Upper lobe of right lung (tissue), 1 donor: Measurements from ENCODE around the gene OR2W3. TPM values are rescaled to one million over a fixed set of nuclear protein-coding genes. Genes with fewer than 3 reads are reported as not detected.
A peak's percentile ranks its signal among the peaks of the same experiment; 100 is the strongest.

ENCODE experiments used
- ATAC-seq: fragments of 200-7000 bp; cut with Tn5 transposase; one replicate; pipeline ENCODE4 v1.9.1; 2020; ENCODE audit warnings: mild to moderate bottlenecking, moderate library complexity
- DNase-seq: peaks from one replicate; pipeline ENCODE4 v3.0.0-alpha.2; 2020
- H3K27ac ChIP-seq: fragments of 200-600 bp; one replicate; pipeline ENCODE4 v1.8.0; 2022
- H3K27me3 ChIP-seq: fragments of 200-600 bp; one replicate; pipeline ENCODE4 v1.8.0; 2022; ENCODE audit warnings: mild to moderate bottlenecking
- H3K36me3 ChIP-seq: fragments of 200-600 bp; one replicate; pipeline ENCODE4 v1.8.0; 2022
- H3K4me1 ChIP-seq: fragments of 200-600 bp; one replicate; pipeline ENCODE4 v1.8.0; 2022
- H3K4me3 ChIP-seq: fragments of 200-600 bp; one replicate; pipeline ENCODE4 v1.8.0; 2022; ENCODE audit warnings: mild to moderate bottlenecking
- H3K9me3 ChIP-seq: fragments of 200-600 bp; one replicate; pipeline ENCODE4 v1.8.0; 2022
- CTCF ChIP-seq: fragments of 200-600 bp; IDR thresholded peaks from one replicate; pipeline ENCODE4 v1.8.0; 2022; ENCODE audit warnings: antibody characterized with exemption
- intact Hi-C: fragments of 100-400 bp; cut with DNase I; formaldehyde crosslinking; loops from one replicate; pipeline ENCODE4 v1.11.0; 2022
- total RNA-seq: library from RNA; stranded (reverse); fragmentation: NEBNext Ultra II Directional; extraction: Animal tissue kit (Norgen Biotek cat#: 25700); gene quantifications from one replicate; pipeline ENCODE4 v1.2.1, GENCODE V29; 2021
- donor health status: DM: no; HTN: yes; CAD: no; lungs with severe emphysema.

OR2W3 gene
- total RNA-seq, 1 donor from 2014 or later = 1.6 TPM

GRCh38 chr1:247857069-247857984 is 38.1 kb upstream of the OR2W3 start, which contains the start of gene TRIM58:
Gene TRIM58 (plus strand): TSS chr1:247857187. CDS start chr1:247857247, 60 bp downstream.
- H3K4me3 ChIP-seq = peak within 1 kb of the TSS; percentile 41
- DNase-seq = peak; percentile 66
- intact Hi-C loops = no loop called here
- no peak within 1 kb of the TSS for H3K27ac ChIP-seq
- peak; percentile 82 for ATAC-seq
- H3K36me3 ChIP-seq = no peaks in the 10 kb centered on the region
- no peaks in the 10 kb centered on the region for H3K9me3 ChIP-seq
- H3K27me3 ChIP-seq = peaks cover 9% of the 10 kb centered on the region
- no peak for TF ChIP-seq CTCF
- no peaks in the 10 kb centered on the region for H3K4me1 ChIP-seq

GRCh38 chr1:247857985-247858619 is 37.3 kb upstream of the OR2W3 start:
- H3K4me3 ChIP-seq = peak overlapping the region; percentile 41
- no peak overlapping the region for H3K27ac ChIP-seq
- no peak for ATAC-seq
- H3K4me1 ChIP-seq = no peaks in the 10 kb centered on the region
- no peak for DNase-seq
- intact Hi-C loops = no loop called here
- peaks cover 9% of the 10 kb centered on the region for H3K27me3 ChIP-seq
- TF ChIP-seq CTCF = no peak
- no peaks in the 10 kb centered on the region for H3K9me3 ChIP-seq
- no peaks in the 10 kb centered on the region for H3K36me3 ChIP-seq

- H3K4me3 ChIP-seq = no peak overlapping the region
- DNase-seq = no peak
- no peak for TF ChIP-seq CTCF
Measured at GRCh38 chr1:247862756-247863155, 32.6 kb upstream of the OR2W3 start.

GRCh38 chr1:247864644-247865043 is 30.7 kb upstream of the OR2W3 start:
- Histone ChIP-seq H3K27me3 (no peaks in the 10 kb centered on the region), H3K9me3 (no peaks in the 10 kb centered on the region), H3K4me3 (no peak overlapping the region), H3K36me3 (no peaks in the 10 kb centered on the region), H3K4me1 (no peaks in the 10 kb centered on the region), H3K27ac (no peak overlapping the region)
- DNase-seq (no peak), ATAC-seq (no peak)
- no peak for TF ChIP-seq CTCF
- intact Hi-C loops = no loop called here

More at GRCh38 chr1:247862756-247863155, 32.6 kb upstream of the OR2W3 start:
- H3K4me1 ChIP-seq = no peaks in the 10 kb centered on the region
- no peaks in the 10 kb centered on the region for H3K36me3 ChIP-seq
- no peak for ATAC-seq
- intact Hi-C loops = no loop called here
- no peak overlapping the region for H3K27ac ChIP-seq
- no peaks in the 10 kb centered on the region for H3K9me3 ChIP-seq
- peaks cover 5% of the 10 kb centered on the region for H3K27me3 ChIP-seq

- no peaks in the 10 kb centered on the region for H3K36me3 ChIP-seq
Measured at GRCh38 chr1:247865416-247865815, 30.0 kb upstream of the OR2W3 start.

More at GRCh38 chr1:247865416-247865815, 30.0 kb upstream of the OR2W3 start:
- DNase-seq (no peak), ATAC-seq (no peak)
- H3K27me3 ChIP-seq = no peaks in the 10 kb centered on the region
- TF ChIP-seq CTCF = no peak
- no peak overlapping the region for H3K27ac ChIP-seq
- intact Hi-C loops = no loop called here
- H3K4me1 ChIP-seq = no peaks in the 10 kb centered on the region
- no peaks in the 10 kb centered on the region for H3K9me3 ChIP-seq
- no peak overlapping the region for H3K4me3 ChIP-seq
